GM21529 (cell line): ENCODE measurements around the gene GIMAP8.

Experiments used
- ATAC-seq: cut with Tn5 transposase; IDR thresholded peaks from one replicate; pipeline ENCODE4 v1.9.1; 2021; ENCODE audit not compliant: unreplicated experiment

GIMAP8 gene

GRCh38 chr7:150410680-150411346 is 39.6 kb upstream of the GIMAP8 start:
- no peak for ATAC-seq

DNA sequence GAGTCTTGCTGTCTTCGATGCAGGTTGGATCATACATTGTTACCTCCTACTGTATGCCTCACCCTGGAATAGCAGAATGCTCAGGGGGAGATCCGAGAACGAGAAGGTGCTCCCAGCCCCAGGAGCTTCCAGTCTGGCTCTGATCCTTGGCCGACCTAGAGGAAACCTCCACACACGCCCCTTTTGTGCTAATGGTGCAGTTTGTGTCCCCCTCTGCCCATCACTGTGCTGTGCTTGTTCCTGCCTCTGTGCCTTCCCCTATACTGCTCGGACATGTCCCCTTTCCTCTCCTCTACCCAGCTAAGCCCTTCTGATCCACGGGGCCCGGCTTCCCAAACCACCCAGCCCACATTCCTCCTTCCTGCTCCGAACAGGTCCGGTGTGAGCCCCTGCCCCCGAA is 38.8 kb upstream of the GIMAP8 start:
- no peak for ATAC-seq

DNA sequence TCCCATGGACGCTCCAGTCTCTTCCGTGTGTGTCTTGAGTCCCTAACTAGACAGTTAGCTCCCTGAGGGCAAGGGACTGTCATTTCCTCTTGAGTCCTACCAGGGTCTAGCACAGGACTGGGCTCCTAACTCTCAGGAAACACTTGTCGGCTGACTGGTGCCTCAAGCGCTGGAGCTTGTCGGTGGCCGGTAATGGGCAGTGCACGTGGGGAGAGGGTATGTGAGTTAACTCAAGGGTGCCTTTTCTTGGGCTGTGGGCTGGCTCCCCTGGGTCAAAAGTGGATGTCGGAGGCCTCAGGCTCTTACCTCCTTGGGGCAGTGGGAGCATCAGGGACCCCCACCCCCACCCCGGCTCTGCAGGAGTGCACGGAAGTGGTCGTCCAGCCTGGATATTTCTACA is 38.4 kb upstream of the GIMAP8 start:
- no peak for ATAC-seq

DNA sequence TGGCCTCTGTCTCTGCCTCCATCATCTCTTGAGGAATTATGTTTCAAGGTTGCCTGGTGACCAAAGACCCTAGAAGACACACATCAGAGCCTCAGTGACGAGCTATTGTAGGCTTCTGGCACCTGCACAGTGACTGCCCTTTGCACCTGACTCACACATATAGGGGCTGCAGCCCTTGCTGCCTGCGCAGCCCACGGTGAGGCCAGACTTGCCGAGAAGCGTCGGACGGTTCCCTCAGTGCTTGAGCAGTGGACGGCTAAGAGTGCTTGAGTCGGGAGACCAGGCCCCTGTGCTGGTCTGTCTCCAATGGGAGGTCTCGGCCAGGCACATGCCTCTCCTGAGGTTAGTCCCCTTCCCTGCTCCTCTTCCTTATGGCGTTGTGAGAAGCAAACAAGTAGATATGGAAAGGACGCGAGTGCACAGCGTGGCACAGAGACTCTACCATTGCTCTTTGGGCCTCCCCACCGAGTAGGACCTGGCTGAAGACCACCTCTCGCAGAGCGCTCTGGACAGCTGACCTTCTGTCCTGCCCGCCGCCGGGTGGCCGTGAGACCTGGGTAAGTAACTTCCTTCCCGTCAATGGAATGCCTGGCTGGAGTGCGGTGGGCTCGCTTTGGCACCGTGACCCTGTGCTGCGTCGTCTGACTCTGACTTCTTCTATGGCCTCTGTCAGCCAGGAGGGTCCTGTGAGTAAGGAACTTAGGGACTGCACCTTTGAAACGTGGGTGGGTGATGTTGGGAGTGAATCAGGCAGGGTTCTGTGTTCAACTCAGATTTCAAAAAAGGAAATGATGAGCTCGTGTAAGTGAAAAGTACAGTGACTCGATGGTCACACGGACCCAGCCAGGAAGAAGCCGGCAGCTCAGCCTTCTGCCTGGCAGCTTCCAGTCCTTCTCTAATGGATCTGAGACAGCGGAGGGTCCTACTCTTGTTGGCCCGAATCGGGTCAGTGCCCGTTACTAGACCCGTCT is 37.6 kb upstream of the GIMAP8 start:
- ATAC-seq: no peak

GRCh38 chr7:150413640-150414081 is 36.8 kb upstream of the GIMAP8 start:
- no peak for ATAC-seq

GRCh38 chr7:150415161-150416153 is 35.0 kb upstream of the GIMAP8 start:
- no peak for ATAC-seq

DNA sequence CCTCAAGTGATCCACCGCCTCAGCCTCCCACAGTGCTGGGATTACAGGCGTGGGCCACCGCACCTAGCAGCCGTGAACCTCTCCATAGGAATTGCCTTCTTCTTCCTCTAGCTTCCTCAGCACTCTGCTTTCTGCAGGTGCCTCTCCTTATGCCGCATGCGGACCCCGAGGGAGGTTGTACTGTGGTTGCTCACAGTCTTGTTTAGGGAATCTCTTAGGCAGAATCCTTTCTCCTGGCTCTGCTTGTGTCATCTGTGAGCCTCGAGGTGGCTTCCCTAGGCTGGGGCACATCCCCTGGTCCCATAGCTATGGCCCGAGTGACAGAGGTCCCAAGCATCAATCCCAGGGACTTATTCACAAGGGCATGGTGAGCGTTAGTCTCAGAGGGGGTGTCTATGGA is 33.2 kb upstream of the GIMAP8 start:
- ATAC-seq: no peak

- no peak for ATAC-seq
These were observed 32.6 kb upstream of the GIMAP8 start for GRCh38 chr7:150417863-150418262.

DNA sequence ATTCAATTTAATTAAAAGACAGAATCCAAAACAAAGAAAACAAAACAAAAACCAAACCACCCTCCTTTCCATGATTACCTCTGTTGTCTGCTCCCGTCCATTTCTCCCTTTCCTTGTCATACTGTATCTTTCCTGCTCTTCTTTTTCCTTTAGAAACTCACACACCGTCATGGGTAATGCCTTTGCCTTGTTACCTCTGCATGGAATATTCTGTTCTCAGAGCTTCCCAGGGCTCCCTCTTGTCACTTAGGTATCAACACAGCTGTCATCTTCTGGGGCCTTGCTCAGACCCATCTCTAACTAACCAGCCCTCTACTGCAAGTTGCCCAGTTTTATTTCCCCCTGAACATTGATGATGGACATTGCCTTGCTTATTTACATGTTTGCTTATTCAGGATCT is 30.2 kb upstream of the GIMAP8 start:
- ATAC-seq: no peak

GRCh38 chr7:150420987-150421674 is 29.3 kb upstream of the GIMAP8 start:
- peak; percentile 99 for ATAC-seq

- no peak for ATAC-seq
These were observed 28.6 kb upstream of the GIMAP8 start for GRCh38 chr7:150421831-150422230.

DNA sequence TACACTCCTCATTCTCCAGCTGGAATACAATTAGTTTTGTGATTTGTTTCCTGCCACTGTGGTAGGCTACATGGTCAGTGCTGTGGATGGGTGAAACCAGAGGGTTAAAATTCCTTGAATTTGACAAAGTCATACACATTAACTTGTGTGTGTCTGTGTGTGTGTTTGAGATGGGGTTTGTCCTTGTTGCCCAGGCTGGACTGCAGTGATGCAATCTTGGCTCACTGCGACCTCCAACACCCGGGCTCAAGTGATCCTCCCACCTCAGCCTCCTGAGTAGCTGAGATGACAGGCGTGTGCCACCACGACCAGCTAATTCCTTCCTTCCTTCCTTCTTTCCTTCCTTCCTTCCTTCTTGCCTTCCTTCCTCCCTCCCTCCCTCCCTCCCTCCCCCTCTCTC is 24.8 kb upstream of the GIMAP8 start:
- no peak for ATAC-seq

DNA sequence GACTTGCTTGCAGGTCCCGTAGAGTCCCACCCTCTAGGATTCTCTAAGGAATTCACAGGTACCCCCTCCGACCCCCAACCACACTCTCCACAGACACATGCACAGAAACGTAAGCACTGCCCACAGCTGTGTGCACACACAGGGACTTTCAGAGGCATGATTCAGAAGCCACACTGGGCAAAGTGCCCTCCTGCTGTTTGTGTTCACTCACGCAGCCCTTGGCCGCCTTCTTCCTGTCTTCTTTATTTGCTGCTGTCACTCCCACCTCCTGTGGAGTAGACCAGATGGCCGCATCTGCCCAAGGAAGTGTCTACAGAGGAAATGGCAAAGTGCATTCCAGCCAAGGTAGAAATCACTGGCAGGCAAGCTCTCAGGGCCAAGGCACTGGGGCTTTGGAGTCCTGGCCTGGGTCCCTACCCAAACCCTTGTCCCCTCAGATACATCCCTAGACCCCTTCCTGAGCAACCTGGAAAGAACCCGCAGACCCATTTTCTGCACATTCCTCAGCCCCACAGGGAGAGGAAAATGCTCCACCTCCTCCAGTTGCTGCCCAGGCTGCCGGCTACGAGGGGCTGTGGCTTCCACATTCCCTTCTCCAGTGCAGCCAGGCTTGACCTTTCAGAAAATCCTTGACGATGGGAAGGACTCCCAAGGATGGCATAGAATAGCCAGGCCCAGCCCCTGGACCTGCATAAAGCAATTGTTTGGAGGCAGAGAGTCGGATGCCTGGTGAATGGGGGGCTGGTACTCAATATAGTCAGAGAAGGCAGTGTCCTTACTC is 21.6 kb upstream of the GIMAP8 start:
- ATAC-seq: peak; percentile 54

GRCh38 chr7:150429699-150430098 is 20.7 kb upstream of the GIMAP8 start:
- ATAC-seq: no peak

DNA sequence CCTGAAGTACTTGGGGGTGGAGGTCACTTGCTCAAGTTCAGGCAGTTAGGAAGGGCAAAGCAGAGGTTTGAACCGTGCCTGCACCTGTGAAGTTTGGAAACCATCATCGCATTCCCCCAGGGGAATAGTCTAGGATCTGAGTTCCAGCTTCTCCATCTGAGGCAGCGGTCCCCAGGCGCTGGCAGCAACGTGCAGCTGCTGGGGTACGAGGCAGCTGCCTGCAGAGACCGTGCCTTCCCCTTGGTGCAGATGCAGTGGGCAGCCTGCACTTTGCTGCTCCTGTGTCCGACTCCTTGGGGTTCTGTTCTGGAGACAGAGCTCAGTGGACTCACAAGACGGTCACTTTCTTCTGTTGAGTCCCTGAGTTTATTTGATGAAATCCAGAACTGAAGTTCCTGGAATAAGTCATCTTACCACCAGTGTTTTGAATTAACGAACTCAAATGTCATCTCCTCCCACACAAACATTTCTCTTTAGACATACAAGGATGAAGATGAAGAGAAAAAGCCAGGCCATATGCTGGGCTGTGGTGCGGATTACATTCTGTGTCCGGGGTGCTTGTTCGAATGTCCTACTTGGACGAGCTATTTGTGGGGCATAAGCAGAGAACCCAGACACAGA is 19.9 kb upstream of the GIMAP8 start:
- no peak for ATAC-seq

DNA sequence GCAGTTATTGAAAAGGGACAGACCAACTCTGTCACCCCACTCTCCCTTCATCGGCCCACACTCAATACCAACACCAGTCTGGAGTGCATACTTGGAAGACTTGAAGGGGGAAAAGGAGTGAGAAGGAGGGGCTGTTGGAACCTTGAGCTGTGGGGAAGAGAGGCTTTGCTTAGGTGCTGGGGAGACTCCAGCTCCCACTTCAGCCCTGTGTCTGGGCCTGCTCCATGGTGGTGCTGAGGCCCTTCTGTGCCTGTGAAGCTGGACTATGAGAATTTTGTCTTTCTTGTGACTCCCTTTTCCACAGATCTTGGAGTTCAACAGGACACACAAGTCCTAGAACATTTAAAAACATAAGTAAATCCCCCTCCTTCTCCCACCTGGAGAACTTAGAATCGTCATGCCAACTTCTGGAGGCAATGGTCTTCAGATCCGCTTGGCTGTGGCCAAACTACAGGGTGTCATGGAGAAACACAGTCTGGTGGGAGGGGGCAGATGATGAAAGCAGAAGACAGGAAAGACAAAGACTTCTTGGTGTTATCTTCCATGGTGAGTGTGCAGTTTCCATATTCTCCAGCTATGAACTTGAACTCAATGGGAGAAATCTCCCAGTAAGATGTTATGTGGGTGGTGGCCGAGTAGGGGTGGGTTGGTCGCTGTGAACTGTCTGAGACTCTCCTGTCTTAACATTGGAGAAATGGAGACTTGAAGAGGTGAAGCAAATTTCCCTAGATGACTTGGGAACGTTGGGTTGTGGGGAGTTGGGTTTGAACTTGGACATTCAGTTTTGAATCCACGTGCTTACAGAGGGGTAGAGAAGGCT is 18.4 kb upstream of the GIMAP8 start:
- ATAC-seq: no peak

DNA sequence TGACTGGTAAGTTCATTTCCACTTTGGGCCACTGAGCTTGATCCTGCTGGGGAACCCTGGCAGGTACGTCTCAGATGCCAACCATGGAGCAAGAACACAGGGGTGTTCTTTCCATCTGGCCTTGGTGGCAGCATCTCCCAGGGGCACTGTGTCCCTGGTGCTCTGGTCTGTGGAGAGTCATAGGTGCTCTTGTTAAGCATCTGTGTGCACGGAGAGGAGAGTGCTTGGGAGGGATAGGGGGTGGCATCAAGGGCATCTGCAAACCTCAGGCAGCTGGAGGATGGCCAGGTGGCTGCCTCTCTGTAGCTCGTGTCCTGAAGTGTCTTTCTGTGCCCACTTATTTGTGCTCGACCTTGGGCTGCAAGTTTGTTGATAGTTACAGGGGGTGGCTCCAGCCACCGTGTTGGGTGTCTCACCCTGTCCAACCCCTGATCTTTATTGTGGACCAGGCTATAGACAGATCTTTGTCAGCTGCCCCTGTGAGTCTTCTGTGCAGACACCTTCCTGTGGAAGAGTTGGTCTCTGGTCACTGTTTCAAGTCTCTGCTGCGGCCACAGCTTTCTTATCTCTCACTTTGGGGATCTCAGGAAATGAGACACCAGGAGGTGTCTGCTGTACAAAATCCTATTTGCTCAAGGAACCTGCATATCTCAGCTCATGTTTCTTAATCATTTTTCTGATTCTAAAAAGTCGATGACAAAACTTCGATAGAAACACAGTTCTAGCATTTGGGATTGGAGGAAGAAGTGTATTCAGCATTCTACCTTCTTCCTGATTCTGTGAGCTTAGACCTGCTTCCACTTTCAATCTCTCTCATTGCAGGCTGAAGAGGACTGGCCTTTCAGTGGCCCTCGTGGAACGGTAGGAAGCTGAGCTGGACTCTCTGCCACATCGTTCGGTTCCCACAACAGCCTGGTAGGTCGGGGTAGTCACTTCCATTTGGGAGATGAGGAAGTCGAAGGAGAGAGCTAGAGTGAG is 17.2 kb upstream of the GIMAP8 start:
- peak; percentile 28 for ATAC-seq
